Endothelial cell of umbilical vein (primary cell): ENCODE results near the gene ACAP2. TPM values are rescaled to one million over a fixed set of nuclear protein-coding genes. Genes with fewer than 3 reads are reported as not detected.

Experiments
- BruUV-seq: library from RNA; stranded (reverse); fragments of 400-500 nt; replicated peaks from 2 replicates; lab custom pipeline; 2021; lab: Mats Ljungman, UMichigan
- CTCF ChIA-PET: fragments of 300-600, 350-600 bp; sonication (Branson Sonifier 250); formaldehyde crosslinking; loops from one replicate; lab custom pipeline; 2021; ENCODE audit warnings: antibody characterized with exemption, inconsistent platforms; lab: Charles Lee
- POLR2A ChIA-PET: fragments of 300-600, 350-600 bp; sonication (Branson Sonifier 250); formaldehyde crosslinking; loops from one replicate; lab custom pipeline; 2021; ENCODE audit warnings: antibody characterized with exemption, inconsistent platforms; lab: Charles Lee
- DNase-seq: peaks from one replicate; pipeline ENCODE4 v3.0.0-alpha.2; 2011; ENCODE audit warnings: low read depth, low spot score
- FAIRE-seq: peaks from 2 replicates; lab custom pipeline; 2011; peaks lifted over from hg19 to GRCh38; lab: Jason Lieb, UNC
- H2AFZ ChIP-seq: 2 replicates; pipeline ENCODE4 v1.6.0; 2012; ENCODE audit warnings: low read depth, low read length, control low read depth, inconsistent platforms
- H3K27ac ChIP-seq: 2 replicates; pipeline ENCODE4 v1.5.1; 2011; ENCODE audit warnings: low read depth, mild to moderate bottlenecking, control low read depth, low read length, moderate library complexity; ENCODE audit not compliant: insufficient read depth
- H3K27me3 ChIP-seq, 2 experiments: 2 replicates each; pipeline versions ENCODE4 v1.6.0 to v1.6.1; 2011; ENCODE audit warnings: low read length in 2 of 2, mixed read lengths in 1 of 2; ENCODE audit not compliant: control insufficient read depth in 2 of 2, insufficient read depth in 2 of 2
- H3K36me3 ChIP-seq, 2 experiments: 2 replicates in 1 of 2; 3 replicates in 1 of 2; pipeline ENCODE4 v1.5.1; 2011; ENCODE audit warnings: low read length in 2 of 2, mild to moderate bottlenecking in 1 of 2, moderate library complexity in 1 of 2; ENCODE audit not compliant: control insufficient read depth in 2 of 2, insufficient read depth in 2 of 2; ENCODE audit errors: extremely low read depth in 1 of 2
- H3K4me1 ChIP-seq: 3 replicates; pipeline ENCODE4 v1.5.1; 2011; ENCODE audit warnings: mild to moderate bottlenecking, low read length; ENCODE audit not compliant: control insufficient read depth, insufficient read depth; ENCODE audit errors: extremely low read depth
- H3K4me2 ChIP-seq: 2 replicates; pipeline ENCODE4 v1.6.1; 2011; ENCODE audit warnings: low read length, control low read depth, mixed read lengths; ENCODE audit not compliant: insufficient read depth
- H3K4me3 ChIP-seq, 3 experiments: fragments of 200-600 bp in 1 of 3; sonication (generic), shearing (Covaris generic) in 1 of 3; replicated peaks in 1 of 3; 2 replicates each; pipeline ENCODE4 v1.5.1; 2011 to 2016; ENCODE audit warnings: control low read depth in 3 of 3, low read length in 3 of 3, mild to moderate bottlenecking in 2 of 3, inconsistent platforms in 1 of 3, low read depth in 1 of 3, moderate library complexity in 1 of 3; ENCODE audit not compliant: insufficient read depth in 1 of 3
- H3K79me2 ChIP-seq: 2 replicates; pipeline ENCODE4 v1.6.0; 2012; ENCODE audit warnings: low read length, inconsistent platforms; ENCODE audit not compliant: control insufficient read depth, insufficient read depth
- H3K9ac ChIP-seq: replicated peaks from 2 replicates; pipeline ENCODE3; 2011; ENCODE audit warnings: low read length, control low read depth; ENCODE audit not compliant: insufficient read depth; ENCODE audit errors: extremely low read depth
- H3K9me1 ChIP-seq: replicated peaks from 3 replicates; pipeline ENCODE4 v1.6.0; 2011; ENCODE audit warnings: mild to moderate bottlenecking, low read length; ENCODE audit not compliant: control insufficient read depth, insufficient read depth; ENCODE audit errors: extremely low read depth
- H3K9me3 ChIP-seq: replicated peaks from 2 replicates; pipeline ENCODE4 v1.5.1; 2012; ENCODE audit warnings: low read length, inconsistent platforms; ENCODE audit not compliant: control insufficient read depth, insufficient read depth
- H4K20me1 ChIP-seq: replicated peaks from 2 replicates; pipeline ENCODE3; 2011; ENCODE audit warnings: mild to moderate bottlenecking, low read length; ENCODE audit not compliant: control insufficient read depth, insufficient read depth; ENCODE audit errors: extremely low read depth
- EZH2 ChIP-seq: IDR thresholded peaks from 2 replicates; pipeline ENCODE4 v1.6.1; 2012; ENCODE audit warnings: borderline replicate concordance, low read depth, mild to moderate bottlenecking, moderate library complexity, low read length, inconsistent platforms; ENCODE audit not compliant: severe bottlenecking
- FOS ChIP-seq: IDR thresholded peaks from 2 replicates; pipeline ENCODE4 v1.6.1; 2011; ENCODE audit warnings: mild to moderate bottlenecking, low read length, moderate library complexity, borderline replicate concordance; ENCODE audit not compliant: insufficient read depth
- GATA2 ChIP-seq: IDR thresholded peaks from 2 replicates; pipeline ENCODE4 v1.7.0; 2011; ENCODE audit warnings: low read depth, mild to moderate bottlenecking, moderate library complexity, mixed read lengths, low read length; ENCODE audit not compliant: insufficient read length, insufficient read depth
- JUN ChIP-seq: IDR thresholded peaks from 2 replicates; pipeline ENCODE4 v1.6.1; 2011; ENCODE audit warnings: borderline replicate concordance, low read depth; ENCODE audit not compliant: insufficient read length, insufficient read depth
- MAX ChIP-seq: IDR thresholded peaks from 2 replicates; pipeline ENCODE4 v1.6.1; 2011; ENCODE audit not compliant: insufficient read depth, insufficient read length
- MYC ChIP-seq: IDR thresholded peaks from one replicate; pipeline ENCODE4 v1.6.1; 2011; ENCODE audit warnings: mild to moderate bottlenecking, low read depth, low read length
- POLR2A ChIP-seq: IDR thresholded peaks from 2 replicates; pipeline ENCODE4 v1.6.1; 2012; ENCODE audit warnings: low read depth, mild to moderate bottlenecking, control low read depth, low read length
- POLR2AphosphoS5 ChIP-seq: IDR thresholded peaks from 2 replicates; pipeline ENCODE4 v1.6.1; 2012; ENCODE audit warnings: low read depth, mild to moderate bottlenecking, control low read depth, low read length, moderate library complexity; ENCODE audit not compliant: insufficient read depth
- dilution Hi-C: fragments of 300-500 bp; cut with MboI; formaldehyde crosslinking; loops from one replicate; pipeline ENCODE4 v1.15.0; 2019; ENCODE audit warnings: low sequenced_read_pairs; ENCODE audit not compliant: extremely low pct_ligation_motif_present
- intact Hi-C: fragments of 100-400 bp; cut with micrococcal nuclease; formaldehyde crosslinking; loops from one replicate; pipeline ENCODE4 v1.10.0; 2022
- polyA plus RNA-seq, 4 experiments: library from polyadenylated mRNA; depleted of rRNA in 3 of 4; stranded (reverse) in 3 of 4; unstranded in 1 of 4; fragments of >200 nt; gene quantifications; 2 replicates each; pipeline versions ENCODE4 v1.2.1 to v1.2.3, GENCODE V29; 2011 to 2012; ENCODE audit warnings: missing spikeins in 1 of 4
- total RNA-seq: library from RNA; stranded (reverse); gene quantifications from 2 replicates; pipeline ENCODE4 v1.2.3, GENCODE V29; 2021
- TF ChIP-seq, protein P1 (sequence below), 2 donors: IDR thresholded peaks; 1 replicate in 1 of 2; 2 replicates in 1 of 2; pipeline ENCODE4 v1.5.1; 2011; ENCODE audit warnings: low read length in 2 of 2, mild to moderate bottlenecking in 2 of 2, moderate library complexity in 2 of 2, control low read depth in 1 of 2, inconsistent platforms in 1 of 2, low read depth in 1 of 2; ENCODE audit not compliant: insufficient read depth in 1 of 2; ENCODE audit errors: extremely low read depth in 1 of 2

Gene ACAP2
- total and polyA plus RNA-seq, 2 donors (not counting 3 experiments of a cell fraction or from before 2014, with no cell fraction given) = 13.6 to 36.9 TPM

DNA sequence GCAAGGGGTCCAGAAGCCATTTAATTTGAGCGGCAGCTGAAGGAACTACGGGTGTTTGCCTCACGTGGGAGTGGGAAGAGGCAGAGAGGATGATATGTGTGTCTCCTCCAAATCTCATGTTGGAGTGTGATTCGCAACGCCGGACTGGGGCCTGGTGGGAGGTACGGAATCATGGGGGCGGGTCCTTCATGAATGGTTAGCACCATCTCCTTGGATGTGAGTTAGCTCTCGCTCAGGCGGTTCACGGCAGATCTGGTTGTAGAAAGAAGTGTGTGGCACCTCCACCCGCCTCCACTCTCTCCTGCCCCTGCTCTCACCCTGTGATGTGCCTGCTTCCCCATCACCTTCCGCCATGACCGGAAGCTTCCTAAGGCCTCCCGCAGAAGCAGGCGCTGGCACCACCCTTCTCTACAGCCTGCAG lies 197.3 kb downstream of the ACAP2 start:
- Histone ChIP-seq H4K20me1 (no peaks in the 10 kb centered on the region), H3K79me2 (peaks cover 5% of the 10 kb centered on the region), H3K9me3 (no peaks in the 10 kb centered on the region), H3K27me3 (no peaks in the 10 kb centered on the region), H3K4me1 (no peaks in the 10 kb centered on the region), H3K4me2 (no peak overlapping the region), H3K9me1 (no peaks in the 10 kb centered on the region), H3K27ac (no peak overlapping the region), H3K9ac (no peak overlapping the region), H3K36me3 (peaks cover 0 to 7% of the 10 kb centered on the region in 2 experiments), H2AFZ (no peak overlapping the region), H3K4me3 (no peak overlapping the region)
- BruUV-seq = no TSS peak
- DNase-seq = no peak
- dilution Hi-C loops = loop anchor here (10.0 kb wide), 1 partner anchor 561 kb away; the partner anchor contains the start of gene FAM43A
- POLR2A ChIA-PET = no interaction called here
- TF ChIP-seq FOS (no peak), POLR2A (no peak), MAX (no peak), EZH2 (no peak), GATA2 (no peak), POLR2AphosphoS5 (no peak), JUN (no peak), MYC (no peak)
- TF ChIP-seq, protein P1, sequence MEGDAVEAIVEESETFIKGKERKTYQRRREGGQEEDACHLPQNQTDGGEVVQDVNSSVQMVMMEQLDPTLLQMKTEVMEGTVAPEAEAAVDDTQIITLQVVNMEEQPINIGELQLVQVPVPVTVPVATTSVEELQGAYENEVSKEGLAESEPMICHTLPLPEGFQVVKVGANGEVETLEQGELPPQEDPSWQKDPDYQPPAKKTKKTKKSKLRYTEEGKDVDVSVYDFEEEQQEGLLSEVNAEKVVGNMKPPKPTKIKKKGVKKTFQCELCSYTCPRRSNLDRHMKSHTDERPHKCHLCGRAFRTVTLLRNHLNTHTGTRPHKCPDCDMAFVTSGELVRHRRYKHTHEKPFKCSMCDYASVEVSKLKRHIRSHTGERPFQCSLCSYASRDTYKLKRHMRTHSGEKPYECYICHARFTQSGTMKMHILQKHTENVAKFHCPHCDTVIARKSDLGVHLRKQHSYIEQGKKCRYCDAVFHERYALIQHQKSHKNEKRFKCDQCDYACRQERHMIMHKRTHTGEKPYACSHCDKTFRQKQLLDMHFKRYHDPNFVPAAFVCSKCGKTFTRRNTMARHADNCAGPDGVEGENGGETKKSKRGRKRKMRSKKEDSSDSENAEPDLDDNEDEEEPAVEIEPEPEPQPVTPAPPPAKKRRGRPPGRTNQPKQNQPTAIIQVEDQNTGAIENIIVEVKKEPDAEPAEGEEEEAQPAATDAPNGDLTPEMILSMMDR (IDR thresholded peaks at IDR 0.05; ENCODE audit: extremely low read depth in 1 of 2, insufficient read depth in 1 of 2, low read depth in 1 of 2, low read length in 2 of 2) = no peak
- CTCF ChIA-PET = interaction anchor here (0.7 kb wide), 1 partner anchor 662 kb away, joined by 3 read pairs; no protein-coding TSS in a partner anchor
- intact Hi-C loops = no loop called here
- no peak for FAIRE-seq
